ENCODE results near the gene TMEM259.

The TMEM259 gene

DNA sequence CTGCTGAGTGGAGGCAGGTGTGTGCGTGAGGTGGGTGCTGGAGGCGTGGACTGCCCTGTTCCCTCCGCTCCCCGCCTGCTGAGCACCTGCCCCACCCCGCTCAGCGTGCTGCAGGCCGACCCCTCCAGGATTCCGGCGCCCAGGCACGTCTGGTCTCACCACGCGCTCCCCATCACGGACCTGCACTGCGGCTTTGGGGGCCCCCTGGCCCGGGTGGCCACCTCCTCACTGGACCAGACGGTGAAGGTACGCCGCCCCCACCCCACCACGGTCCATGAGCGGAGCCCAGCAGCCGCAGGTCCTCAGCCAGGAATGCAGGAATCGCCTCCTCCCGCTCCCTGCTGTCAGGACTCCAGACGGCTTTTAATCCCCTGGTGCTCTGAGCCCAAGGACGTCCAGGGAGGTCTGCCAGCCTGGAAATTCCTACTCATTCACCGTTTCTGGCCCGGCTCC lies 30.8 kb downstream of the TMEM259 start:
- DNase-seq (ENCODE audit: low read depth) = no peak
- TF ChIP-seq, protein P1, sequence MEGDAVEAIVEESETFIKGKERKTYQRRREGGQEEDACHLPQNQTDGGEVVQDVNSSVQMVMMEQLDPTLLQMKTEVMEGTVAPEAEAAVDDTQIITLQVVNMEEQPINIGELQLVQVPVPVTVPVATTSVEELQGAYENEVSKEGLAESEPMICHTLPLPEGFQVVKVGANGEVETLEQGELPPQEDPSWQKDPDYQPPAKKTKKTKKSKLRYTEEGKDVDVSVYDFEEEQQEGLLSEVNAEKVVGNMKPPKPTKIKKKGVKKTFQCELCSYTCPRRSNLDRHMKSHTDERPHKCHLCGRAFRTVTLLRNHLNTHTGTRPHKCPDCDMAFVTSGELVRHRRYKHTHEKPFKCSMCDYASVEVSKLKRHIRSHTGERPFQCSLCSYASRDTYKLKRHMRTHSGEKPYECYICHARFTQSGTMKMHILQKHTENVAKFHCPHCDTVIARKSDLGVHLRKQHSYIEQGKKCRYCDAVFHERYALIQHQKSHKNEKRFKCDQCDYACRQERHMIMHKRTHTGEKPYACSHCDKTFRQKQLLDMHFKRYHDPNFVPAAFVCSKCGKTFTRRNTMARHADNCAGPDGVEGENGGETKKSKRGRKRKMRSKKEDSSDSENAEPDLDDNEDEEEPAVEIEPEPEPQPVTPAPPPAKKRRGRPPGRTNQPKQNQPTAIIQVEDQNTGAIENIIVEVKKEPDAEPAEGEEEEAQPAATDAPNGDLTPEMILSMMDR (IDR thresholded peaks at IDR 0.05; ENCODE audit: insufficient read depth, low read depth, low read length, missing control alignments) = no peak
- H3K4me3 ChIP-seq (ENCODE audit: low read length) = no peak overlapping the region

DNA sequence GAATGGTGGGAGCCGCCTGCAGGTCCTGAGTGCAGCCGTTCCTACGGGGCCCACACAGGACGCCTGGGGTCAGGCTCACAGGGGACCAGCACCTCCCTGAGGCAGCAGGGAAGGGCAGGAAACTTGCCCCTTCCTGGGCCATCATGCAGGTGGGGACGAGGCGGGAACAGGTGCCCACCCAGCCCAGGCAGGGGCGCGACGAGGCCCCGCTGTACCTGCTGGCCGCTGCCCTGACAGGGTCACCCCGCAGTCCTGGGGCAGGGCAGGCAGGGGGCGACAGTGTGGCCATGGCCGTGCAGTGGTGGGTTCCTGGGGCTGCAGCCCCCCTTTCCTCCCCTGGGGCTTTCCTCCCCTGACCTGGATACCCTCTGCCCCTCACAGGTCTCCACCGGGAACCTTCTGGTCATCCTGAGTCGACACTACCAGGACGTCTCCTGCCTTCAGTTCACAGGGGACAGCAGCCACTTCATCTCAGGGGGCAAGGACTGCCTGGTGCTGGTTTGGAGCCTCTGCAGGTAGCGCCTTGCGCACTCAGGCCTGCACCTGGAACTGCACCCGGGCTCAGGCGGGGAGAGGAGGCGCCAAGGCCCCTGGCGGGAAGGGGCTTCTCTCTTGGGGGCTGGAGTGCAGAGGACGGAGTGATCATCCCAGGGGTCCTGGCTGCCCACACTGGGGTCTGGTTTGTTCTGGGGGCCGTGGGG lies 31.4 kb downstream of the TMEM259 start:
- DNase-seq (ENCODE audit: low read depth) = no peak
- no peak overlapping the region for H3K4me3 ChIP-seq (ENCODE audit: low read length)
- TF ChIP-seq, protein P1 (IDR thresholded peaks at IDR 0.05; ENCODE audit: insufficient read depth, low read depth, low read length, missing control alignments) = no peak

DNA sequence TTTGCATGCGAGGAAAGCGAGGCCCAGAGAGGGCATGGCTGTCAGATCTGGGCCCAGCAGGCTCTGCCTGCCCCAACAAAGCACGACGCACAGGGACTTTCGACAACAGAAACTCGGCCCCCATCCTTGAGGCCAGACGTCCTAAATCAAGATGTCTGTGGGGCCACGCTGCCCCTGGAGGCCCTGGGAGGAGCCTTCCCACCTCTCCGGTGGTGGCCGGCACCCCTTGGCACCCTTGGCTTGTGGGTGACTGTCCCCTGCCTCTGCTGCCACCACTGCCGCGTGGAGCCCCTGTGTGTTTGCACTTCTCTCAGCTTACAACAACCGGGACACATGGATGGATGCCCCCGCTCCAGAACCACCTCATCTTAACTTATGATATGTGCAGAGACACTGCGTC lies 32.4 kb downstream of the TMEM259 start:
- DNase-seq (ENCODE audit: low read depth) = no peak
- TF ChIP-seq, protein P1 (IDR thresholded peaks at IDR 0.05; ENCODE audit: insufficient read depth, low read depth, low read length, missing control alignments) = no peak
- H3K4me3 ChIP-seq (ENCODE audit: low read length) = no peak overlapping the region

DNA sequence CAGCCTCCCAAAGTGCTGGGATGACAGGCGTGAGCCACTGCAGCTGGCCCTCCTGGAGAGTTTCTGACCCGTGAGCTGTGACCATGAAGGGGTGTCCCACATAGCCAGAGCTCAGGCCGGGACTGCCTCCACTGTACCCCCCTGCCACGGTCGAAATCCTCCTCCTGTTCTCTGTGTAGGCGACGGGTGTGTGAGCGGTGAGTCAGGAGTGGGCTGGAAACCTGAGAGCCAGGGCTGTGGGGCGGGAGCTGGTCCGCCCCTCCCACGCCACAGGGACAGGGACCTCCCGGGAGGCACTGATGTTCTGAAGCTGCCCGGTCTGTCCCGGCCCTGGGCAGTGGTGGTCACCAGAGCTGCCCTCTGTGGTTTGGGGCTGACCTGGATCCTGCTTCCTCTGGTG lies 32.8 kb downstream of the TMEM259 start:
- H3K4me3 ChIP-seq (ENCODE audit: low read length) = no peak overlapping the region
- no peak for DNase-seq (ENCODE audit: low read depth)
- TF ChIP-seq, protein P1 (IDR thresholded peaks at IDR 0.05; ENCODE audit: insufficient read depth, low read depth, low read length, missing control alignments) = no peak

DNA sequence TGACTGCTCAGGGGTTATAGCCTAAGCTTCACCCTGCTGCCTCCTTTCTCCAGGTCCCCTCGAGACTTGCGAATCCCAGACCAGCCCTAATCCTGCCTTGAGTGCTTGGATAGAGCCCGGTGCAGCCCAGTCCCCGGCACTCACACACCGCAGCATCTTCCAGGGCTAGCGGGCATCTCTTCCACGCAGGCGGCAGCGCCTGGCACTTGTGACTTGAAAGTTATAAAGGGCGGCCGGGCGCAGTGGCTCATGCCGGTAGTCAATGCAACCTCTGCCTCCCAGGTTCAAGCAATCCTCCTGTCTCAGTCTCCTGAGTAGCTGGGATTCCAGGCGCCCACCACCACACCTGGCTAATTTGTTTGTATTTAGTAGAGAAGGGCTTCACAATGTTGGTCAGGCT lies 34.8 kb downstream of the TMEM259 start:
- TF ChIP-seq, protein P1 (IDR thresholded peaks at IDR 0.05; ENCODE audit: insufficient read depth, low read depth, low read length, missing control alignments) = no peak
- H3K4me3 ChIP-seq (ENCODE audit: low read length) = no peak overlapping the region
- no peak for DNase-seq (ENCODE audit: low read depth)

DNA sequence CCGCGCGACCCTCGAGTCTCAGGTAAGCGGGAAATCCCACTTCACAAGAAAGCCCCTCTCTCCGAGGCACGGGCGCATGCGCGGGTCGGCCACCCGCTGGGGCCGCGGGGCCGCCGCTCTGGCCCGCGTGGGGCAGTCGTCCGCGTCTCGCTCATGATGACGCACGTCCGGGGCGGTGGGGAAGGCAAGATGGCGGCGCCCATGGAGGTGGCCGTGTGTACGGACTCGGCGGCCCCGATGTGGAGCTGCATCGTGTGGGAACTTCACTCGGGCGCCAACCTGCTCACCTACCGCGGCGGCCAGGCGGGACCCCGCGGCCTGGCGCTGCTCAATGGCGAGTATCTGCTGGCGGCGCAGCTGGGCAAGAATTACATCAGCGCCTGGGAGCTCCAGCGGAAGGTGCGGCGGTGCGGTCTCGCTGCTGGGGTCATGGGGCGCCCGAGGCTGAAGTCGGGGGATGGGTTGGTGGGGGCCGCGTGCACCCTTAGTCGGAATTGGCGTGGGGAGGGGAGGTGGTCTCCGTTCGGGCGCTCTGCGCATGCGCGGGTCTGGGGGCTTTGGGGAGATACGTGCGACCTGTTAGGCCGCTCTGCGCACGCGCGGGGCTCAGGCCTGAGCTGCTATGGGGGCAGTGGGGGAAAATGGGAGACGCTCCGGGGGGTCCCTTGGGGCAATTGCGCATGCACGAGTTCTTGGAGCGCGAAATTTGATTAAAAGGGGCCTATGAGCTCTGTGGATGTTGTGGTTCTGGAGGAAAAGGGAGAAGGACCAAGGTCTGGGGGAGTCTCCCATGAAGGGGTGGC lies 36.6 kb downstream of the TMEM259 start, which contains the start of gene WDR18:
WDR18 (plus strand) TSS at position 181 of the 803 bp plus-strand sequence; CDS start at position 190, 9 bp downstream.
- peak; percentile 89 for DNase-seq (ENCODE audit: low read depth)
- H3K4me3 ChIP-seq (ENCODE audit: low read length) = peak within 1 kb of the TSS; percentile 94
- TF ChIP-seq, protein P1 (IDR thresholded peaks at IDR 0.05; ENCODE audit: insufficient read depth, low read depth, low read length, missing control alignments) = no peak
